PC-3 (cell line): ENCODE results near the gene ARHGAP8. TPM values are rescaled to one million over a fixed set of nuclear protein-coding genes. Genes with fewer than 3 reads are reported as not detected.
"Not testable (repeated sequence)": the region's sequence is repeated elsewhere in the genome, so short reads cannot be mapped to it uniquely, and the experiment has no call there.

Experiments
- ATAC-seq: fragments of 200-7000 bp; cut with Tn5 transposase; 2 replicates; pipeline ENCODE4 v1.9.1; 2020; ENCODE audit warnings: mild to moderate bottlenecking, moderate library complexity
- BruUV-seq: library from RNA; stranded (reverse); fragments of 400-500 nt; replicated peaks from 2 replicates; lab custom pipeline; 2021; lab: Mats Ljungman, UMichigan
- CTCF ChIA-PET: fragments of 300-600 bp; sonication (Branson Sonifier 250); formaldehyde crosslinking; loops from one replicate; lab custom pipeline; 2022; ENCODE audit warnings: antibody characterized with exemption; lab: Charles Lee
- POLR2A ChIA-PET: fragments of 300-600 bp; sonication (Branson Sonifier 250); formaldehyde crosslinking; loops from one replicate; lab custom pipeline; 2022; ENCODE audit warnings: antibody characterized with exemption; ENCODE audit not compliant: unreplicated experiment; lab: Charles Lee
- DNase-seq: peaks from one replicate; pipeline ENCODE4 v3.0.0-alpha.2; 2015
- H2AFZ ChIP-seq: fragments of 300-600 bp; sonication (generic); 2 replicates; pipeline ENCODE4 v1.6.0; 2016; ENCODE audit warnings: antibody characterized with exemption, low read length
- H3F3A ChIP-seq: fragments of 300-600 bp; sonication (generic); one replicate; pipeline ENCODE4 v1.6.0; 2017; ENCODE audit warnings: antibody characterized with exemption, low read length, control low read depth, mild to moderate bottlenecking; ENCODE audit not compliant: unreplicated experiment
- H3K27ac ChIP-seq: fragments of 300-600 bp; sonication (generic); 2 replicates; pipeline ENCODE4 v1.5.1; 2016; ENCODE audit warnings: mild to moderate bottlenecking, low read length
- H3K27me3 ChIP-seq: fragments of 300-600 bp; sonication (generic); 2 replicates; pipeline ENCODE4 v1.6.1; 2016; ENCODE audit warnings: low read length, mixed read lengths
- H3K36me3 ChIP-seq: fragments of 300-600 bp; sonication (generic); 2 replicates; pipeline ENCODE4 v1.6.1; 2016; ENCODE audit warnings: low read depth, mixed run types, low read length, mixed read lengths
- H3K4me1 ChIP-seq: fragments of 300-600 bp; sonication (generic); 2 replicates; pipeline ENCODE4 v1.5.1; 2016; ENCODE audit warnings: low read length; ENCODE audit not compliant: insufficient read depth
- H3K4me2 ChIP-seq: fragments of 300-600 bp; sonication (generic); 2 replicates; pipeline ENCODE4 v1.6.0; 2016; ENCODE audit warnings: low read length
- H3K4me3 ChIP-seq: fragments of 300-600 bp; sonication (generic); 2 replicates; pipeline ENCODE4 v1.5.1; 2016; ENCODE audit warnings: mild to moderate bottlenecking, low read length, mixed read lengths
- H3K79me2 ChIP-seq: fragments of 300-600 bp; sonication (generic); 2 replicates; pipeline ENCODE4 v1.6.1; 2017; ENCODE audit warnings: low read length, mixed read lengths
- H3K9ac ChIP-seq: fragments of 300-600 bp; sonication (generic); 2 replicates; pipeline ENCODE4 v1.6.0; 2016; ENCODE audit warnings: mild to moderate bottlenecking, low read length
- H3K9me2 ChIP-seq: fragments of 300-600 bp; sonication (generic); replicated peaks from 2 replicates; pipeline ENCODE4 v1.6.1; 2016; ENCODE audit warnings: mixed run types, low read length, mixed read lengths
- H3K9me3 ChIP-seq: fragments of 300-600 bp; sonication (generic); 2 replicates; pipeline ENCODE4 v1.6.1; 2016; ENCODE audit warnings: low read length, mixed read lengths
- H4K20me1 ChIP-seq: fragments of 300-600 bp; sonication (generic); 2 replicates; pipeline ENCODE4 v1.6.1; 2016; ENCODE audit warnings: low read length, mixed read lengths
- CTCF ChIP-seq: fragments of 300-600 bp; sonication (generic); conservative IDR thresholded peaks from 2 replicates; pipeline ENCODE4 v1.5.1; 2017; ENCODE audit warnings: antibody characterized with exemption, low read depth, mild to moderate bottlenecking, low read length
- EZH2 ChIP-seq: fragments of 300-600 bp; sonication (generic); IDR thresholded peaks from one replicate; pipeline ENCODE4 v1.6.1; 2017; ENCODE audit warnings: antibody characterized with exemption, mild to moderate bottlenecking, low read length; ENCODE audit not compliant: unreplicated experiment
- EZH2phosphoT487 ChIP-seq: fragments of 300-600 bp; sonication (generic); IDR thresholded peaks from 2 replicates; pipeline ENCODE4 v1.6.1; 2018; ENCODE audit warnings: mild to moderate bottlenecking, antibody characterized with exemption, low read length, borderline replicate concordance
- intact Hi-C: fragments of 100-400 bp; cut with micrococcal nuclease; formaldehyde crosslinking; loops from 2 replicates; pipeline ENCODE4 v1.9.0; 2023
- total RNA-seq: library from RNA; depleted of rRNA; stranded (reverse); fragments of >200 nt; gene quantifications from 2 replicates; pipeline ENCODE4 v1.2.3, GENCODE V29; 2014

Gene ARHGAP8
- total RNA-seq, 1 experiment from 2014 or later = 30.9 TPM

GRCh38 chr22:44855855-44856254, 103.5 kb downstream of the ARHGAP8 start:
- ATAC-seq (no peak), DNase-seq (no peak)
- Histone ChIP-seq H3K79me2 (no peaks in the 10 kb centered on the region), H3K4me2 (no peak overlapping the region), H2AFZ (no peak overlapping the region), H3K36me3 (no peaks in the 10 kb centered on the region), H3K9ac (no peak overlapping the region), H3K4me1 (no peaks in the 10 kb centered on the region), H3K9me2 (no peaks in the 10 kb centered on the region), H3K27me3 (no peaks in the 10 kb centered on the region), H4K20me1 (no peaks in the 10 kb centered on the region), H3K9me3 (no peaks in the 10 kb centered on the region), H3F3A (no peaks in the 10 kb centered on the region), H3K4me3 (no peak overlapping the region), H3K27ac (no peak overlapping the region)
- ChIA-PET POLR2A (no interaction called here), CTCF (no interaction called here)
- no peak for TF ChIP-seq EZH2phosphoT487
- no peak for TF ChIP-seq EZH2
- no peak for TF ChIP-seq CTCF
- no TSS peak for BruUV-seq
- intact Hi-C loops = no loop called here

GRCh38 chr22:44858819-44859218, 106.4 kb downstream of the ARHGAP8 start:
- H3K36me3 ChIP-seq = not testable (repeated sequence)

GRCh38 chr22:44859641-44860040, 107.3 kb downstream of the ARHGAP8 start:
- ATAC-seq (no peak), DNase-seq (no peak)
- Histone ChIP-seq H3K27me3 (no peaks in the 10 kb centered on the region), H3K9ac (no peak overlapping the region), H3K4me2 (no peak overlapping the region), H3K79me2 (no peaks in the 10 kb centered on the region), H3K27ac (no peak overlapping the region), H3K9me3 (no peaks in the 10 kb centered on the region), H3K36me3 (no peaks in the 10 kb centered on the region), H3K4me1 (no peaks in the 10 kb centered on the region), H3F3A (no peaks in the 10 kb centered on the region), H3K9me2 (no peaks in the 10 kb centered on the region), H3K4me3 (no peak overlapping the region), H2AFZ (no peak overlapping the region), H4K20me1 (no peaks in the 10 kb centered on the region)
- TF ChIP-seq EZH2phosphoT487 (no peak), CTCF (no peak), EZH2 (no peak)
- ChIA-PET POLR2A (no interaction called here), CTCF (no interaction called here)
- intact Hi-C loops = no loop called here
- BruUV-seq = no TSS peak

More at GRCh38 chr22:44858819-44859218, 106.4 kb downstream of the ARHGAP8 start:
- H3K4me1 ChIP-seq, ATAC-seq, H2AFZ ChIP-seq, H3F3A ChIP-seq, H3K27me3 ChIP-seq, H3K9me3 ChIP-seq, H3K27ac ChIP-seq, DNase-seq, H3K9me2 ChIP-seq, BruUV-seq, H3K9ac ChIP-seq, H3K4me2 ChIP-seq, H4K20me1 ChIP-seq, CTCF ChIA-PET, POLR2A ChIA-PET, H3K79me2 ChIP-seq, H3K4me3 ChIP-seq, intact Hi-C loops: not testable (repeated sequence)
